Measurements from ENCODE around the gene UNC13B.

The UNC13B gene

DNA sequence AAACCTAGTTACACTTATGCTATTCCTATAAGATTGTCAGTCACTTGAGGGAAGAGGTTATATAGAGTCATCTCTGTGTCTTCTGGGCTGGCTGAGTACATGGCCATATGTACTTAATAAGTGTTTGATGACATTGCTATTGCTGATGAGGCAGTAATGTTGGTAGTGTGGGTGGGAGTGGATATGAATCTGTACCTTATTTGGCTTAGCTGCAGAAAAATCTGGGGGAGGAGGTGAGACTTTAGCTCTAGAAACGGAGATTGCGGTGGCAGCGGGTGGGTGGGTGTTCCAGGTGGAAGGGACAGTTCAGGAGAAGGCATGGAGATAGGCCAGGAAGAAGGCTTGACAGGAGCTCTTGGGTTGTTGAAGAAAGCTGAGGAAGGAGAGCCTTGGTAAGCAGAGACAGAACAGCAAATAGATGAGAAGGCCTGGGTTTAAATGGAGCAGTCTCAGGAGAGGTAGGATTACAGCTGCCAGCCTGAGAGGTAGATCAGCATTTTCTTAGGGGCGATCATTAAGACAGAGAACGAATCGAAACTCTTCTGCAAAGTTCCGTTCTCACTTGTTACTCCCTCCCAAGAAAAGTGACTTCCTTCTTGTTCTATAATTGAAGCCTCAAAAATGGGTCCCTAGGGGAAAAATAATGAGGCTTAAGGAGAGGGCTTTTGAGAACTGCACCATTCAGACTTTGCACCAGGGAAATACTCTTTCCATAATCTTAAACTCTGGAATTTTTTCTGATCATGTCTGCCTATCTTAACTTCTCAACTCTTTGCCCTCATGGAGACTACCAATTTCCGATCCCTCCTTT is 160.5 kb downstream of the UNC13B start:
- no peak for DNase-seq (ENCODE audit: low read depth in 1 of 2, low spot score in 1 of 2)

DNA sequence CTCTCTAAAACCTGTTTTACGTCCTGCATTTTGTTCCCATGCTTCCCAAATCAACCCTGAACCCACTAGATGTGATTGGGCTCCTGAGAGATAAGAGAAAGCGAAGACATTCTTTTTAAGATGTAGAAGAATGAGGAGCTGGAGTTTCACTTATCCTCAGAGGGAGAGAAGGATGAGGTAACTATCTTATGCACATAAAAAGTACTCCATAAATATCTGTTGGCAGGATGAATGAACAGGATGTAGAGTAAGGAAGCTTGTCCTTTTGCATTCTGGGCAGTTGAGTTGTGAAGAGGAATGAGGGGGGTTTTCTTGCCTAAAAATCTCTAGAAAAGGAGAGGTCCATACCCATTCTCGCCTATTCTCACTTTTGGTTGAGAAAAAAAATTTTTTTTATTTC is 163.2 kb downstream of the UNC13B start:
- no peak for DNase-seq (ENCODE audit: low read depth in 1 of 2, low spot score in 1 of 2)

DNA sequence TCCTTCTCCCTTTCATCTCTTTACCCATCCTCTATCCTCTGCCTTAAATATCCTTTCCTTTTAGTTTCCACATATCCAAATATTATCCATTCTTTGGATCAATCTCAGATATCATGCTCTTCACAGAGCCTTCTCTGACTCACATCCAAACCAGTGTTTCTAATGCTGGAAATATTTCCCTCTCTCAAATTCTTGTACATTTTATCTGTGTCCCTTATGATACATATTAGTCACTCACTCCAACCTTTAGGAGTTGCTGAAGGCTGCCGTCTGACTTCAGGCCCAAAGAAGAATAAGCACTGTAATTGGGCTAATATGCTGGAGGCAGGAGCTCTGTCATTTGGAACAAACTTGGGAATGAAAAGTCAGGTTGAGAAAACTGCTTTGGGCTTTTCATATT is 171.7 kb downstream of the UNC13B start:
- DNase-seq (ENCODE audit: low read depth in 1 of 2, low spot score in 1 of 2): no peak

DNA sequence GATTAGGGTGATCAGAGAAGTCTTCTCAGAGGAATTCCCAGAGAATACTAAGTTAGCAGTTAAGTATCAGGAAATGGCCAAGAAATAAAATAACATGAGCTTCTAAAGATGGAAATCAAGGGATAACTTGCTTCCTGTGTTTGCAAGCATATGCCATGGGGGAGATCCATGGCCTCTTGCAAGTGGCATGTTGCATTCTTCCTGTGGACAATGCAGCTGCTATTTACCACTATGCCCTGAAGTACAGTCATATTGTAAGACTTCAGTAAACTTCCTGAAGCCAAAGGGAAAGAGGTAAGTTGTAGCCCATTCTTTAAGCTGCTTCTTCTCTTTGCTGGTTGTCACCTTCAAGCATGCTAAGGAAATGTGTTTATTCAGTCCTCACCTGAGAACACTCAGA is 173.4 kb downstream of the UNC13B start:
- DNase-seq (ENCODE audit: low read depth in 1 of 2, low spot score in 1 of 2): no peak

DNA sequence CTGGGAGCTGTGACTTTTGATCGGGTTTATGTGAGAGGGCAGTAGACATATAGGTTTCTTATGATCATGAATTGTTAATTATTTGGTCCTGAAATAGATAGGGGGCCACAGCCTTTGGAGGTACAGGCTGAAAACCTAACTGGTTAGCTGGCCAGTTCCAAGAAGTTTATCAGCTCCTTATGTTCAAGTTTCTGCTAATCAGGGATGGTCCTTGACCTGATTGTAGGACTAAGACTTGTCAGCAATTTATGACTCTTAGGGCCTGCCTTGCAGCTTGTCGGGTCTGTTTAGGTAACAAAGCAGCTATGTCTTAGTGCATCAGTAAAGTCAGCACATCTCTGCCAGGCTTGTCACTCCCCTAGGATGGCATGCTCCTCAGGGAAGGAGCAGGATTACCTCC is 176.3 kb downstream of the UNC13B start:
- no peak for DNase-seq (ENCODE audit: low read depth in 1 of 2, low spot score in 1 of 2)

DNA sequence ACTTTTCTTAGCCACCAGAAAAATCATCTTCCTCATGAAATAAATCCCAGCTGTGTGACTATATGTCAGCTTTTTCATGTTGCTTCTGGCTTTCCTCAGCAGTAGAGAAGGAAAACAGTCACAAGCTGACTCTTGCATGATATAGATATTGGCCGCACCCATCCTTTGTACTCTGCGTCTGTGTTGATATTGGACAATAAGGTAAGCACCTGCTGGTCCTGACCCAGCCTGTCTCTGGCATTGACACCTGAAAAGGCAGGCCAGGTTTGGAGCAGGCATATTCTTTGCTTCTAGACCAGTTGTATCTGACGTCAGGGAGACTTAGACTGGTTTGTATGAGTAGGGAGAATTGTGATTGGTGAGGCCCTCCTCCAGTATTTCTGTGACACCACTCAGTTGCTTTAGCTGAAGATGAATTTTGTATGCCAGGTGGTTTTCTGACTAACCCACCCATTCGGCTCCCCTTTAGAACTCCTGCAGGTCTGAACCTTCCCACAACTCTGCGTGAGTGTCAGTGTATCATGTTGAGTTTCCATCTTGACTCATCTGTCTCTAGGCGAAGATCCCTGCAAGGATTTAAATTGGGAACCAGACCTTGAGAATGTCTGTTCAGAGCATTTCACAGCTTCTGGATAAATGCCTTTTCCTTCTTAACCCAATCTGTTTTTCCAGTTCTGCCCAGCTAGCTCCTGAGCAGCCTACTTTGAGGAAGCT is 176.9 kb downstream of the UNC13B start:
- DNase-seq (ENCODE audit: low read depth in 1 of 2, low spot score in 1 of 2): no peak

DNA sequence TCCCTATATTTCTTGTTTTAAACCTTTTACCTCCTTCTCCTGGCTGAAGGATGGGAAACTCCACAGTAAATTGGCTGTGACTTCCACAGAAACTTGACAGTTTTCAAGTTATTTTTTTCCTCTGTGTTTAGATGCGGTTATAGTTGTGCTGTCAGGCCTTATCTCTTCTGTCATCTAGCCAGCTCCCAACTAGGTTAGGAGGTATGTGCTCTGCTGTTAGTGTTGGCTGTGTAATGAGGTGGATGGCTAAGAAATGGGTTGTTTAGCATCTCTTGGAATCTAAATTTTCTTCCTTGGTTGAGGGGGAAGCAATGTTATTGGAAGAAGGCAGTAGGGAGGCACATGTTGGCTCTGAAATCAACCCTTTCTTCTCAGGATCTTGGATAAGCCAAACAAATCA is 178.2 kb downstream of the UNC13B start:
- DNase-seq (ENCODE audit: low read depth in 1 of 2, low spot score in 1 of 2): no peak

DNA sequence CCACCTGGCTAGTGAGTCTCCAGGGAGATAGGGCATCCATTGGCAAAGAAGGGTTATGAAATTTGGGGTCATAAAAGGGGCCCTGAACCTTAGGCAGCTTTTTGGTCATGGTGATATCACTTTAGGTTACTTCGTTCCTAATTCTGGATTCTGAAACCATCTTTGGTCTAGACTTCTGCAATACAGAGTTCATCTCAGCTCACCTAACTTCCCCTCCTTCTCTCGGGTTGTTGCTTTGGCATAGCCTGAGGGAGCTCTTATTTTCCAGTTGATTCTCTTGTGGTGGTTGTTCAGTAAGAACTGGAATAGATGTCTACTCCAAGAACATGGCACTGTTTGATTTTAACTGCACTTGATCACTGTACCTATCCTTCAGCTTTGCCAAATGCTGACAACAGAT is 179.2 kb downstream of the UNC13B start:
- no peak for DNase-seq (ENCODE audit: low read depth in 1 of 2, low spot score in 1 of 2)

DNA sequence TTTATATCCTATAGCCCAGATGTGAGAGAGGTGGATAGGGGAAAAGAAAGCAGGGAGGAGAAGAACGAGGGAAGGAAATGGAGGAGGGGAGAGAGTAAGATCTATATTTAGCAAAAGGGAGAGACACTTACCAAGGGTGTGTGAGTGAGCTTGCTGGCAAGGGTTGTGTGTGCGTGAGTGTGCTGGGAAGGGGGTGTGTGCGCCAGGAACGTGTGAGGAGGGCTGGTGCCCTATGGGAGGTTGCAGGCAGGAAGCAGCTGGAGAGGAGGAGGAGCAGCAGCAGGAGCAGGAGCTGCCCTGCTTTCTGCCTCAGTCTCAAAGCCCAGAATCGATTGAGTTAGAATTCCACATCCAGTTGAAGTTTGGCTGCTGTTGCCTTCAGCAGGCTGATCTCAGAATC is 179.8 kb downstream of the UNC13B start:
- DNase-seq (ENCODE audit: low read depth in 1 of 2, low spot score in 1 of 2): no peak

DNA sequence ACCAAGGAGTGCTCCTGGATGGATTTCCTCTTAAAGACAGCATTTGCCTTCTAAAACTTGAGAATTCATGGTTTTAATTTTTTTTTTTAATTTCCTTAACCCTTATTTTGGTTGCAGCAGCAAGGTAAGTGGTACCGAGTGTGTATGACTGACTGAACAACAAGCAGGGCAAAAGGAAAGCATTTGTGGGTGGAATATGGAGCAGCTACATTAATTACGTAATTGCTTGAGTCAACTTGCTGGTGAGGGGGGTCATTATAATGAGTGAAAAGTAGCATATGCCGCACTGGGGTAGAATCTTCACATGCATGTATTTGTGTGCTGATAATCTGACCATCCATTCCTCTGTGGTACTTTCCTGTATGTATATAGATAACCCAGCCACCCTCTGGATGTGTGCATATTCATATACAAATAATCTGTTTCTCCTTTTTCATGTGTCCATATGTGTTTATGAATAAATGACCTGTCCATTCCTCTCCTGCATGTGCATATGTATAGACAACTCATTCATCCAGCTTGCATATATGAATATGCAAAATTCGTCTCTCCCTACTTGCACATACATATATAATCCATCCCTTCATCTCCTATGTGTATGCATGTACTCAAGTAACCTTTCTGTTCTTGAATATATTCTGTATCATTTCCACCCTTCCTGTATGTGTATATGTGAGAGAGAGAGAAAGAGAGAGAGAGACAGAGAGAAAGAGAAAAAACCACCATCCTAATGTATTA is 180.6 kb downstream of the UNC13B start:
- no peak for DNase-seq (ENCODE audit: low read depth in 1 of 2, low spot score in 1 of 2)

DNA sequence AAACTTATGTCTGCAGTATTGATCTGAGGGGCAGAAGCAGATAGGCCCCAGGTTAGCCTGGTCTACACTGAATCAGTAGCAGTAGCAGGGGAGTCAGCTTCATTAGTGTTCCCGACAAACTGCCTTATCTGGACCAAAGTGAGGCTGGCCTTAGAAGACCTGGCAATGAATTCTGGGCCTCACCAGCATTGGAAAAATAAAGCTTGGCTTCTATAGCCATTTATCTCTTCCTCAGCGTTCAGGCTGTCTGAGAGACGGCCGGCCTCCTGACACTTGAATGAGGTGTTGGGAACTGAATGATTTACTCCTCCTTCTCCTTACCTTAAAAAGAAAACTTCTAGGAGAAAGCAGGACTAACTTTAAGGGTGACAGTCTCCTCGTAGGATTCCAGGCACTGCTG is 186.3 kb downstream of the UNC13B start:
- no peak for DNase-seq (ENCODE audit: low read depth in 1 of 2, low spot score in 1 of 2)

DNA sequence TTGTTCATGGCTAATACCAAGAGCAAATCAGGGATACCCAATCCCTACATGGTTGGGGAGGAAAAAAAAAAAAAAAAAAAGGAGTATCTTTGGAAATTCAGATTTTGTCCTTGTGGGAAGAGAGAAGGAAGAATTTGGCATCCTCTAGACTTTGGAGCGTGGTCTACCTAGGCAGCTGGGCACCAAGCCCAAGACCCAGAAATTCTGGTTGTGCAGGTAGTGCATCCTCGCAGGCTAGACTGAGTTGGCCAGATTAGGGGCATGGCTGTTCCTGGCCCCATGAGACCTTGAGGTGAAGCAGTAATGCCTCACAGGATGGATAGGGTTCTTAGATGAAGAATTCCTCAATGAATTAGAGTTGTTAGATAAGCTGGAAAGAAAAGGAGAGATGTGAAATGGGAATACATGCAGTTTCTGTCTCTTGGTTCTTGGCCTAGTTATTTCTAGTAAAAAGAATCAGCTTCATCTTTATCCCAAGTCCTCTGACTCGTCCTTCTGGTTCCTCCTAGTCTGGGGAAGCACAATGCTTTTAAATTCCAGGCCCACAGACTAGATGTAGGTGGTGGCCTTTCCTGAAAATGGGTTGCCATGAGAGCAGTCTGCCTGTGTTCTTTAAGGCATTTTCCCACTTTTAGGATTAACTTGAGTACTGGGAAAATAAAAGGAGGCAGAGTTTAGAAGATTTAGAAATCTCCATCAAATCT is 187.6 kb downstream of the UNC13B start:
- no peak for DNase-seq (ENCODE audit: low read depth in 1 of 2, low spot score in 1 of 2)

DNA sequence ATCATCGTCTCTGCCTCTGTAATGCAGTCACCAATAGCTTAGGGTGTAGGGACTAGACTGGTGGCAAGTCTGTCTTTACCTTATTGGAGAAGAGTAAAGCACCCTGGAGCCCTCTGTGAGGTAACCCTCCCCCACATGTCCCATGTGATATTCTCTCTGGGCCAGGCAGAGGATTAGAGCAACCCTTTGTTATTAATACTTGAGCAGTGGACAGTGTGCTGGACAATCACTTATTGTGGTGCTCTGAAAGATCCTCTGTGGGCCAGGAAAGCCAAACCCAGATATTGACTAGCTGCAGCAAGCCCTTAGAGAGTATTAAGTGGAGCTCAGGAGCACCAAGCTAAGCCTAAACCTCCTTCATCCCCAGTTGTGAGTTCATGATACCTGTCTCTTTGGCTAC is 188.4 kb downstream of the UNC13B start:
- no peak for DNase-seq (ENCODE audit: low read depth in 1 of 2, low spot score in 1 of 2)

DNA sequence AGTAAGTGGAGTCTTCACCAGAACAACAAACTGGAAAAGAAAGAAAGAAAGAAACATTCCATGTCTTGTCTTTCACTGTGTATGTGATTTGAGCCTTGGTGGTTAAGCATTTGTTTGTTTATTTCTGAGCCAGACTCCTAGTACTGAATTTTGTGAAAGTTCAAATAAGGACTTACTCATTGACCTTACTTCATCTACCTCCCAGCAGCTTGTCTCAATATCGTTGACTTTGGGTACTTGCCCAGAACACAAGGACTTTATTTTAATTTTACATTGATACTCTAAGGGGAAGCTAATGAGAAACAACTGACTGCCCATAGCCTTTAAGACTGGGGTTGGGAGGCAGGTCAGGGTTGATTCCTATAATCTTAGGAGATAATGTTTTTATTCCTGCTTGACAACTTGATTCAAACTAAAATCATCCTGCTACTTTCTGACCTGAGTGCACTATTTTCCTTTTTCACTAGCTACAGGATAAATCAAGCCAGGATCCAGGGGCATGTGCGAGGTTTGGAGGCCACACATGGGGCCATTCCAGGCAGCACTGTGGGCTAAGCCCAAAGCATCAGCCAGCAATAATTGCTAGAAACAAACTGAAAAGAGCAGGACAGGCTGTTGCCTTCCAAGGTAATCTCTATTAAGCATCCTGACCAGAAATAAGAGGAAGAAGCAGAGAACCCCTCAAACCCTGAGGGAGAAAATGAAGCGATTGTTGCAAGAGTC is 189.2 kb downstream of the UNC13B start:
- no peak for DNase-seq (ENCODE audit: low read depth in 1 of 2, low spot score in 1 of 2)

DNA sequence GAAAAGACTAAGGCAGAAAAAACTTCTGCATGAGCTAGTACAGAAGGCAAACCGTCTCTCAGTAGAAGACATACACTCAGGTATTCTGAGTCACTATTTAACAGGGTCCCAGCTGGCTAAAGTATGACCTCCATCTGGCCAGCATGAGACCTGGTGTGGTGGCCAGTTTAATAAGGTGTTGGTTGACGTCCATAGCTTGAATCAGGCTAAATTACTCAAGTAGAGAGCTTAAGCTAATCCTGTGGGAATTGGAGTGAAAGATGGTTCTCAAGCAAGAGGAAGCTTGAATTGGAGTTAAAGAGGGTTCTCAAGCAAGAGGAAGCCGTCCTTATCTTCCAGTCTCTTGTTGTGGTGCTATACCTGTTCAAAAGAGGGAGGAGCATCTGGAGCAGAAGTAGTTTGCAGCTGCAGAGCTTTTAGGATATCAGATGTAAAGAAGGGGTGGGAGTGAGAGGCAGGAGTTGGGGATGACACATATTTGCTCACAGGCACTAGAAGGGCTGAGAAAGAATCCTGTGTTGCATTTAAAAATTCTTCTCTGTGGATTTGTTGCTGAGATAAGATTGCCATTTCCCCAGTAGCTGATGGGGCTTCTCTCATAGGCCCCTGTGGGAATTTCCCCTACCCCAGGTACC is 192.0 kb downstream of the UNC13B start:
- DNase-seq (ENCODE audit: low read depth in 1 of 2, low spot score in 1 of 2): no peak

DNA sequence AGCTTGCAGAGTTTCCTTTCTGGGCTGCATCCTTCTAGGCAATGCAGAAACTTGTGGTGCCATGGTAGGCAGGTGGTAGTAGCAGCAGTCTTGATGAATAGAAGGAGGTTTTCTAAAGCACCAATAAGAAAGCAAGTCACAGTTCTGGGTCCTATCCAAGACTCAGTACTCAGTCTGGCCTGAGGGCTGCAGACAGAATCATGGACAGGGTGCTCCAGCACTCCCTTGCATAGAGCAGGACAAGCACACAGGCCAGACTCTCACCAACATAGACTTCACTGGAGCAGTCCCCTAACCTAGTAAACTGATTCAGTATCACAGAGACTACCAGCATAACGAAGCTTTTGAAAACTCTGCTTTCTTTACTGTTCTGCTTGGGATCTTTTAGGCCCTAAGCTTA is 194.1 kb downstream of the UNC13B start:
- DNase-seq (ENCODE audit: low read depth in 1 of 2, low spot score in 1 of 2): no peak

DNA sequence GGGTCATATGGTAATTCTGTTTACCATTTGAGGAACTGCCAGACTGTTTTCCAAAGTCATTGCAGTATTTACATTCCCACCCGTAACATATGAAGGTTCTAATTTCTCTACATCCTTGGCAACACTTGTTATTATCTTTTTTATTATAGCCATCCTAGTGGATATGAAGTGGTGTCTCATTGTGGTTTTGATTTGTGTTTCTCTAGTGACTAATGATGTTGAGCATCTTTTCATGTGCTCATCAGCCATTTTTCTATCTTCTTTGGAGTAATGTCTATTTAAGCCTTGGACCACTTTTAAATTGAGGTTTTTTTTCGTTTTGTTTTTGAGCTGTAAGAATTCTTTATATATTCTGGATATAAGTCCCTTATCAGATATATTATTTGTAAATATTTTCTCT is 195.3 kb downstream of the UNC13B start:
- no peak for DNase-seq (ENCODE audit: low read depth in 1 of 2, low spot score in 1 of 2)

DNA sequence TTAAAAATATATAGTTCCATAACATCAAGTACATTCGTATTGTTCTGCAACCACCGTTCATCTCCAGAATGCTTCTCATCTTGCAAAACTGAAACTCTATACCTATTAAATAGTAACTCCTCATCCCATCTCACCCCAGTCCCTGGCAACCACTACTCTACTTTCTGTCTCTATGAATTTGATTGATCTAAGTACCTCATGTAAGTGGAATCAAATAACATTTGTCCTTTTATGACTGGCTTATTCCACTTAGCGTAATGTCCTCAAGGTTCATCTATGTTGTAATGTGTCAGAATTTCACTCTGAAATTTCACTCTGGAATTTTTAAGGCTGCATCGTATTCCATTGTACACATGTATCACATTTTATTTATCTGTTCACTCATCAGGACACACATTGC is 196.0 kb downstream of the UNC13B start:
- DNase-seq (ENCODE audit: low read depth in 1 of 2, low spot score in 1 of 2): no peak

DNA sequence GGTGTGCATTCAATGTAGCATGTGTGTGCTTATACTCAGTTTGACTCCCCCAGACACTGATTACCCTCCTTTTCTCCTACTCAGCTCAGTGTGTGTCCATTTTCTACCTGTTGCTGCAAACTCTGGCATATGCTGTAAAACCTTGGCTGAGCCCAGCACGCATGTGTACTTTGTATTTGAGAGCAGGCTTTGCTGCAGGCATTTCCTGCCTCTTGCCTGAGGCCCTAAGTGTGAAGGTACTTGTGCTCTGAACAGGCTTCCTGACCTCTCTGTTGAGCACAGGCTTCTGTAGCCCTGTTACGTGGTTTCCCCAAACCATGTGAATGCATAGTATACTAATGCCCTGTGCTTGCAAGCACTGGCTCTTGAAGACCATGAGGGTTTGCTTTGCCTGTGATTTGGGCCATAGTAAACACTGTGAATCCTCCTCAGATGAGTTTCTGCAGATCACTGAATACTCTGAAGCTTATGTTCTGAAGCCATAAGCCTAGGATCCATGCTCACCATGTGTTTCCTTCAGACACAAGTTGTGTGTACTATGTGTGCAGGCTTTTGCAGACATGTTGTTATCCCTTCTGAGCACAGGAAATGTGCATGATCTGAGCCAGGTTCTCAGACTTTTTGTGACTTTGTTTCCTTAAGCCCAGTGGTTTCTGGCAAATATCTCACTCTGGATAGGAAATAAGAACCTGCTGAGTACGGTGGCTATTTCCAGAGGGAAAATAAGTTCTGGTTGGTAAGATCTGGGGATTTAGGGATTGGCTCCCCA is 203.2 kb downstream of the UNC13B start:
- no peak for DNase-seq (ENCODE audit: low read depth in 1 of 2, low spot score in 1 of 2)

DNA sequence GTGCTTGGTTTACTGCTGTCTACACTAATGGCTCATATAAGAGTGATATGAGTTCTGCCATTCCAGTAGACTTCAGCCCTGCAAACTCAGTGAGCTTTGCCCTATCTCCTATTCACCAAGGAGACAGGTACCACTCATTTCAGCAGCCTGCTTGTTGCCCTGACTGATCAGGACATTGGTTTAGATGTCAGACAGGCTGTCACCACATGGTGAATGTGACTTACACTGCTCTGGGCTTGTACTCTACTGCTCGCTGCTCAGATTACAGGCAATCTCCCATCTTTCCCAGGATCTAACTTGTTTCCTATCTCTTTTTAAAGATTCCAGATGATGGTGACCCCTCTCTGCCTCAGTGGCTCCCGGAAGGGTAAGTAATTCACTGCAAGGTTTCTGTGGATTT is 204.8 kb downstream of the UNC13B start:
- DNase-seq (ENCODE audit: low read depth in 1 of 2, low spot score in 1 of 2): no peak
